PFSK-1 (cell line): Measurements from ENCODE around the gene SEC14L2.

Source experiments
- POLR2AphosphoS5 ChIP-seq: IDR thresholded peaks from 2 replicates; pipeline ENCODE4 v1.6.1; 2012; ENCODE audit warnings: low read depth, mild to moderate bottlenecking, control low read depth, low read length, moderate library complexity
- SIN3A ChIP-seq: IDR thresholded peaks from 2 replicates; pipeline ENCODE4 v1.6.1; 2012; ENCODE audit warnings: mild to moderate bottlenecking, low read length, moderate library complexity, borderline replicate concordance; ENCODE audit not compliant: insufficient read depth
- TAF1 ChIP-seq: IDR thresholded peaks from 2 replicates; pipeline ENCODE4 v1.6.1; 2012; ENCODE audit warnings: low read length, control low read depth, borderline replicate concordance; ENCODE audit not compliant: insufficient read depth

- TF ChIP-seq POLR2AphosphoS5 (no peak), TAF1 (no peak), SIN3A (no peak)
Observed at GRCh38 chr22:30386608-30386959, 10.2 kb upstream of the SEC14L2 start.
